Measurements from ENCODE around the gene TMEM150A.

DNA sequence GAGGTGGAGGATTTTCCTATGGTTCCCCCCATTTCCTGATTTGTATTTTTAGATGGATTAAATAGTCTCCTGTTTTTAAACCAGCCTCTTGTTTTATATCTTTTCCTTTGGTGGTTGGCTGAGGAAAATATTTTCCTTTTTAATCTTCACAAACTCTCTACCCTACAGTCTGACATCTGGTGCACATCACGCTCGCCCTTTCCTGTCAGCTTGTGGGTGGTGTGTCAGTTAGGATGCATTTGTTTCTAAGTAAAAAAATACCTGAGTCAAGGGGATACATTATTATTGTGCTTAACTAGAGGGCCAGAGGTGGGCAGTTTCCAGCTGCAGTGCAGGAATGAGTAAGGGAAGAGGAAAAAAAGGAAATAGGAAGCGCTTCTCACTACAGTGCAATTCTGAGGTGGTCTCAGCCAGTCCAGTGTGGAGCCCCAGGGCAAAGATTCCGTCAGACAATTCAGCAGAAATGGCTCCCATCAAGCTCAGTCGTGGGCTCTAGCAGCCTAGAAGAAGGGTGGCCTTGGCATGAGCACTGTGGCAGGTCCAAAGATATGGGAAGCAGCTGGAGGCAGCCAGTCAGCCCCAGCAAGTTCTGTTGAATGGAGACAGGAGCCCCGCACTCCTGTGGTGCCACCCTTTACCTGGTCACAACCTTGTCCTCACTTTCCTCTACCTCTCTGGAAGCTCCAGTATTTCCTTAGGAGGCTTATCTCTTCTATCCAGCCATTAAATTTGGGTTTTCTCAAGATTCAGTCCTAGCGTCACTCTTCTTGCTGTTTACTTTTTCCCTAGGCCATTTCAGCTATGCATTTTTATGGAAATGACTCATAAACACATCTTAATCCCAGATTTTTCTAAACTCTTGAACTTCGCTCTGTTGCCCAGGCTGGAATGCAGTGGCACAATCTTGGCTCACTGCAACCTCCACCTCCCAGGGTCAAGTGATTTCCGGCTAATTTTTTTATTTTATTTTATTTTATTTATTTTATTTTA, 47.0 kb upstream of the TMEM150A start:
- TF ChIP-seq, protein P1, sequence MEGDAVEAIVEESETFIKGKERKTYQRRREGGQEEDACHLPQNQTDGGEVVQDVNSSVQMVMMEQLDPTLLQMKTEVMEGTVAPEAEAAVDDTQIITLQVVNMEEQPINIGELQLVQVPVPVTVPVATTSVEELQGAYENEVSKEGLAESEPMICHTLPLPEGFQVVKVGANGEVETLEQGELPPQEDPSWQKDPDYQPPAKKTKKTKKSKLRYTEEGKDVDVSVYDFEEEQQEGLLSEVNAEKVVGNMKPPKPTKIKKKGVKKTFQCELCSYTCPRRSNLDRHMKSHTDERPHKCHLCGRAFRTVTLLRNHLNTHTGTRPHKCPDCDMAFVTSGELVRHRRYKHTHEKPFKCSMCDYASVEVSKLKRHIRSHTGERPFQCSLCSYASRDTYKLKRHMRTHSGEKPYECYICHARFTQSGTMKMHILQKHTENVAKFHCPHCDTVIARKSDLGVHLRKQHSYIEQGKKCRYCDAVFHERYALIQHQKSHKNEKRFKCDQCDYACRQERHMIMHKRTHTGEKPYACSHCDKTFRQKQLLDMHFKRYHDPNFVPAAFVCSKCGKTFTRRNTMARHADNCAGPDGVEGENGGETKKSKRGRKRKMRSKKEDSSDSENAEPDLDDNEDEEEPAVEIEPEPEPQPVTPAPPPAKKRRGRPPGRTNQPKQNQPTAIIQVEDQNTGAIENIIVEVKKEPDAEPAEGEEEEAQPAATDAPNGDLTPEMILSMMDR (conservative IDR thresholded peaks at IDR 0.05; ENCODE audit: low read length), result no peak
- TF ChIP-seq EZH2phosphoT487 (IDR thresholded peaks at IDR 0.05; ENCODE audit: borderline replicate concordance, low read depth, low read length), result no peak

All from OCI-LY7 (cell line).